ENCODE data around the gene TMEM140.

TMEM140 gene

DNA sequence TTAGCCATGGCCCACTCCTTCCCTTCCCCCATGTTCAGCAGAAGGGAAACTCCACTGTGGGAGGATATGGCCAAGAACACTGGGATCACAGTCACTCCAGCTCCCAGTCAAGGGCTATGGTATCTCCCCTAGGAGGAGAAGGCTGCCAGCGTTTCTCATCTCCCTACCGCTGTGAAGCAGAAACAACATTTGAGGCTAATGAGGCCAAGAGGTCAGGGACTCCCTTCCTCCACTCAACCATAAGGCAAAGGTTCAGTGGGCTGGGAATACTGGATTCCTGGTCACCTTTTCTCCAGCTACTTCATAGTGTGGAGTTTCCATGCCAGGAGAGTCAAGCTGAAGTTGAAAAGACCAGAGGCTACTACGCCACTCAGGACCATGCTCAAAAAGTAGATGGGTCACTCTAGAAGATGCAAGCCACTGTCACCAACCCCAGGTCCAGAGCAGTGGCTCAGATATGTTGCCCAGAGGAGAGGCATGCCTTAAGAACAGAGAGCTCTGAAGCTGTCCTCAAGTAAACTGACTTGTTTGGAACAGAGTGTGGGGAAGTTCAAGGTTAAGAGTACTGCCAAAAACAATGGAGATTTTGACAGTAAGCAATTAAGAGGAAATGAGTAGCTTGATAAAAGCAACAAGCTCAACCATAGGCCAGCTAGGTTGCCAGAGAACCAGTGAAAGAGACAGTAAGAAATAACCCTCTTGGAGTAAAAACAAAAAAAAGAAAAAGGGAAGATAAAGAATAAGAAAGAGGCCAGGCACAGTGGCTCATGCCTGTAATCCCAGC, 3.8 kb upstream of the TMEM140 start:
- TF ChIP-seq, protein P1, sequence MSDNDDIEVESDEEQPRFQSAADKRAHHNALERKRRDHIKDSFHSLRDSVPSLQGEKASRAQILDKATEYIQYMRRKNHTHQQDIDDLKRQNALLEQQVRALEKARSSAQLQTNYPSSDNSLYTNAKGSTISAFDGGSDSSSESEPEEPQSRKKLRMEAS (IDR thresholded peaks at IDR 0.05), result no peak
- TF ChIP-seq TCF12 (IDR thresholded peaks at IDR 0.05; ENCODE audit: low read depth) (no peak), TAF1 (IDR thresholded peaks at IDR 0.05; ENCODE audit: low read depth) (no peak)
- TF ChIP-seq, protein P2, sequence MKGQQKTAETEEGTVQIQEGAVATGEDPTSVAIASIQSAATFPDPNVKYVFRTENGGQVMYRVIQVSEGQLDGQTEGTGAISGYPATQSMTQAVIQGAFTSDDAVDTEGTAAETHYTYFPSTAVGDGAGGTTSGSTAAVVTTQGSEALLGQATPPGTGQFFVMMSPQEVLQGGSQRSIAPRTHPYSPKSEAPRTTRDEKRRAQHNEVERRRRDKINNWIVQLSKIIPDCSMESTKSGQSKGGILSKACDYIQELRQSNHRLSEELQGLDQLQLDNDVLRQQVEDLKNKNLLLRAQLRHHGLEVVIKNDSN (IDR thresholded peaks at IDR 0.05), result no peak

DNA sequence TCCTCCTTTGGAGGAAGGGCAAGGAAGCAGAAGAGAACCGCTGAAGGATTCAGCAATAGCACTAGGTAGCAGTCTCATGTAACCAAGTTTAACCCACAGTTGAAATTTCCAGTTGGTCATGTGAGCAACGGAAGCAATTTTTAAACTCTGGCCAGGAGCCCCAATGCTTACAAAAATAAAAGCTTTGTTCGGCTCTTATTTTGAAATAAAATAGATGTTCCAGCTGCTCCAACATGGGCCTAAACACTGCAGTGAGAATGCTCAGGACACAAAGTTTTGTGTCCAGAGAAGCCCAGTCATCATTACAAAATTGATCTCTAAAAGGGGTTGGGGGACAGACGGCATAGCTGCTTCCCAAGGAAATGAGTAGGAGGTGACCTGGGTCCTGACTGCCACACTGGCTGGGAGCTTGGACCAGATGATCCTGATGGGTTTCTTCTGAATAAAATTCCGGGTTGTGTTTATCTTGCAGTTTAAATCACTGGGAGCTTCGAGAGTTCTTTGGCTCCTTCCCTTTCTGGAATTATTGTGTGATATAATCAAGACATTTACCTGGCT, 452 bp upstream of the TMEM140 start:
- no peak for TF ChIP-seq TEAD4 (IDR thresholded peaks at IDR 0.05)
- TF ChIP-seq, protein P1 (IDR thresholded peaks at IDR 0.05), result no peak
- no peak for TF ChIP-seq TAF1 (IDR thresholded peaks at IDR 0.05; ENCODE audit: low read depth)
- TF ChIP-seq, protein P2 (IDR thresholded peaks at IDR 0.05), result no peak
- no peak for TF ChIP-seq CEBPB (IDR thresholded peaks at IDR 0.05)
- TF ChIP-seq RAD21 (IDR thresholded peaks at IDR 0.05; ENCODE audit: low read depth), result no peak

DNA sequence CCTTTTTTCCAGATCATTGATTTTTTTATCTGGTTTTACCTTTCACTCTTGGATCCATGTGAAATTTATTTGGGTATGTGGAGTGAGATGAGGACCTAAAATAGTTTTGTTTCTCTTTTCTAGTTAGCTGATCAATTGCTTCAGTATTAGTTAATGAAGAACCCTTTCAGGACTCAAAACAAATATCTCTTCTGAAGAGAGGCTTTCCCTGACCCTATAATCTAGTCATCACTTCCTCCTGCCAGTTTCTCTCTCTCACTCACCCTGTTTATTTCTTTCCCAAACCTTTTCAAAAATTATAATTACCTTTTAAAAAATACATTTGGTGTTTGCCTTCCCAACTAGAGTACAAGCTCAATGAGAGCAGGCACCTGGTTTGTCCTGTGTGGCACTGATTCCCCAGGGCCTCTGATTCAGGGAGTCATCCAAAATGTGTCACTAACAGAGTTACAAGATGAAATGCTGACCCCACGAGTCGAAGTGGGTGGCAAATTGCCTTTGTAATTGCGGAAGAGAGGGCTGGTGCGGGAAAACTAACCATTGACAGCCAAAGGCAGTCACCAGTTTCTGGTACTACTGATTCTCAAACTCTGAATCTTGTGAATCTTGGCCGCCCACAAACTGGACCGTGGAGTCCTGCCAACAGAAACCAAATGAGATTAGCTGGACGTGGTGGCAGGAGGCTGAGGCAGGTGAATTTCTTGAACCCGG, 2.4 kb downstream of the TMEM140 start:
- TF ChIP-seq EP300 (IDR thresholded peaks at IDR 0.05; ENCODE audit: borderline replicate concordance) (no peak), TAF1 (IDR thresholded peaks at IDR 0.05; ENCODE audit: low read depth) (no peak), CREB1 (IDR thresholded peaks at IDR 0.05; ENCODE audit: low read depth) (no peak), TEAD4 (IDR thresholded peaks at IDR 0.05) (no peak), ZBTB7A (IDR thresholded peaks at IDR 0.05; ENCODE audit: low read depth) (no peak), CEBPB (IDR thresholded peaks at IDR 0.05) (no peak), NFIC (IDR thresholded peaks at IDR 0.05) (no peak), YY1 (IDR thresholded peaks at IDR 0.05; ENCODE audit: low read depth) (no peak), TCF12 (IDR thresholded peaks at IDR 0.05; ENCODE audit: low read depth) (no peak), EGR1 (IDR thresholded peaks at IDR 0.05) (no peak), FOXM1 (IDR thresholded peaks at IDR 0.05; ENCODE audit: borderline replicate concordance, low read depth) (no peak)
- TF ChIP-seq, protein P1 (IDR thresholded peaks at IDR 0.05), result no peak
- TF ChIP-seq, protein P3, sequence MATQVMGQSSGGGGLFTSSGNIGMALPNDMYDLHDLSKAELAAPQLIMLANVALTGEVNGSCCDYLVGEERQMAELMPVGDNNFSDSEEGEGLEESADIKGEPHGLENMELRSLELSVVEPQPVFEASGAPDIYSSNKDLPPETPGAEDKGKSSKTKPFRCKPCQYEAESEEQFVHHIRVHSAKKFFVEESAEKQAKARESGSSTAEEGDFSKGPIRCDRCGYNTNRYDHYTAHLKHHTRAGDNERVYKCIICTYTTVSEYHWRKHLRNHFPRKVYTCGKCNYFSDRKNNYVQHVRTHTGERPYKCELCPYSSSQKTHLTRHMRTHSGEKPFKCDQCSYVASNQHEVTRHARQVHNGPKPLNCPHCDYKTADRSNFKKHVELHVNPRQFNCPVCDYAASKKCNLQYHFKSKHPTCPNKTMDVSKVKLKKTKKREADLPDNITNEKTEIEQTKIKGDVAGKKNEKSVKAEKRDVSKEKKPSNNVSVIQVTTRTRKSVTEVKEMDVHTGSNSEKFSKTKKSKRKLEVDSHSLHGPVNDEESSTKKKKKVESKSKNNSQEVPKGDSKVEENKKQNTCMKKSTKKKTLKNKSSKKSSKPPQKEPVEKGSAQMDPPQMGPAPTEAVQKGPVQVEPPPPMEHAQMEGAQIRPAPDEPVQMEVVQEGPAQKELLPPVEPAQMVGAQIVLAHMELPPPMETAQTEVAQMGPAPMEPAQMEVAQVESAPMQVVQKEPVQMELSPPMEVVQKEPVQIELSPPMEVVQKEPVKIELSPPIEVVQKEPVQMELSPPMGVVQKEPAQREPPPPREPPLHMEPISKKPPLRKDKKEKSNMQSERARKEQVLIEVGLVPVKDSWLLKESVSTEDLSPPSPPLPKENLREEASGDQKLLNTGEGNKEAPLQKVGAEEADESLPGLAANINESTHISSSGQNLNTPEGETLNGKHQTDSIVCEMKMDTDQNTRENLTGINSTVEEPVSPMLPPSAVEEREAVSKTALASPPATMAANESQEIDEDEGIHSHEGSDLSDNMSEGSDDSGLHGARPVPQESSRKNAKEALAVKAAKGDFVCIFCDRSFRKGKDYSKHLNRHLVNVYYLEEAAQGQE (IDR thresholded peaks at IDR 0.05; ENCODE audit: low read depth), result no peak
- TF ChIP-seq, protein P2 (IDR thresholded peaks at IDR 0.05), result no peak

DNA sequence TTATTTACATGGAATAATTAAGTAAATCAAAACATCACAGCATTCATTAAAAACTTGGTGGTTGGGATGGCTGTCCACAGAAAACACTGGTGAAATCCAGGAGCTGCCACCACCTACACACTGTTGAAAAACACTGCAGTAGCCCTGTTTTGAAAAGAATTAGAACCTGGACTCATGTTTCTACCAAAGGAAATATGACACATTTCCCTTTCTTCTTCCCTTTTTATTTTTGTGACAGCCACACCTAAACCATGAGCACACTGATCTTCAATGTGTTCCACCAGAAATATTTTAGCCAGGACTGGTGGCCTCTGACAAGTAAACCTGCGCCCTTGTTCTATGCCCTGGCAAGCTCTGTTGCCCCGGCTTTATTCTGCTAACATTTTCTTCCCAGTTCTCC, 3.3 kb downstream of the TMEM140 start:
- TF ChIP-seq YY1 (IDR thresholded peaks at IDR 0.05; ENCODE audit: low read depth) (no peak), EP300 (IDR thresholded peaks at IDR 0.05; ENCODE audit: borderline replicate concordance) (no peak), ZBTB7A (IDR thresholded peaks at IDR 0.05; ENCODE audit: low read depth) (no peak), FOXM1 (IDR thresholded peaks at IDR 0.05; ENCODE audit: borderline replicate concordance, low read depth) (no peak), CEBPB (IDR thresholded peaks at IDR 0.05) (no peak), CREB1 (IDR thresholded peaks at IDR 0.05; ENCODE audit: low read depth) (no peak)
- TF ChIP-seq, protein P3 (IDR thresholded peaks at IDR 0.05; ENCODE audit: low read depth), result no peak

DNA sequence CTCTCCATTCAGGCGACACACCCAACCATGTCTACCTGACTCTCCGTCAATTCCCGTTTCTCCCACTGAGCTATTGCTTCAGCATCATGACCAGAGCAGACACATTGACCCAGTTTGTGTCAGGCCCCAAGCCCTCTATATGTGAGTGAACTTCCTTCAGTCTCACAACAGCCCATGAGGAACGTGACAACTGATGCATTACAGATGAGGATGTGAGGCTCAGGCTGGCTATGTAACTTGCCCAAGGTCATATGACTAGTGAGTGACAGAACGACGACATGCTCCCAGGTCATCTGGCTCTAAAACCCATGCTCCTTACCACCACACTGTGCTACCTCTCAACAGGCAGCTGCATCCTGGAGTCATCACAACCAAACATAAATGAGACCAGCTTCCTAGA, 3.7 kb downstream of the TMEM140 start:
- TF ChIP-seq EGR1 (IDR thresholded peaks at IDR 0.05) (no peak), YY1 (IDR thresholded peaks at IDR 0.05; ENCODE audit: low read depth) (no peak), TCF12 (IDR thresholded peaks at IDR 0.05; ENCODE audit: low read depth) (no peak), TEAD4 (IDR thresholded peaks at IDR 0.05) (no peak), EP300 (IDR thresholded peaks at IDR 0.05; ENCODE audit: borderline replicate concordance) (no peak), TAF1 (IDR thresholded peaks at IDR 0.05; ENCODE audit: low read depth) (no peak), RAD21 (IDR thresholded peaks at IDR 0.05; ENCODE audit: low read depth) (no peak), CREB1 (IDR thresholded peaks at IDR 0.05; ENCODE audit: low read depth) (no peak), FOXM1 (IDR thresholded peaks at IDR 0.05; ENCODE audit: borderline replicate concordance, low read depth) (no peak), NFIC (IDR thresholded peaks at IDR 0.05) (no peak), CEBPB (IDR thresholded peaks at IDR 0.05) (no peak), ZBTB7A (IDR thresholded peaks at IDR 0.05; ENCODE audit: low read depth) (no peak)
- TF ChIP-seq, protein P3 (IDR thresholded peaks at IDR 0.05; ENCODE audit: low read depth), result no peak
- TF ChIP-seq, protein P1 (IDR thresholded peaks at IDR 0.05), result no peak
- TF ChIP-seq, protein P2 (IDR thresholded peaks at IDR 0.05), result no peak

Measured in Ishikawa (cell line).